Renal pelvis (tissue), 12 donors: Measurements from ENCODE around the gene MPZL3. TPM values are rescaled to one million over a fixed set of nuclear protein-coding genes. Genes with fewer than 3 reads are reported as not detected.

ENCODE experiments used
- DNase-seq: peaks from one replicate; pipeline ENCODE4 v3.0.0-alpha.2; 2013
- long read RNA-seq, 16 experiments: transcript quantifications; one replicate each; lab custom pipeline, GENCODE V29; 2026
- polyA plus RNA-seq, 3 donors: library from polyadenylated mRNA; unstranded; fragments of 120-200 nt; gene quantifications; one replicate each; pipeline ENCODE4 v1.2.1, GENCODE V29; 2013; ENCODE audit not compliant: insufficient read length in 3 of 3

Gene MPZL3
- 1 to 10 TPM; 4.5 to 7.6 (median 5.5) TPM for polyA plus RNA-seq
- long read RNA-seq, donor 1, partial matches to known transcripts = 0 of 1 reads
- long read RNA-seq, donor 1, other reads (novel, unspliced or antisense) = 0 of 1 reads
- long read RNA-seq, donor 2 = 0 reads
- long read RNA-seq, donor 3 = 0 reads
- long read RNA-seq, donor 4 = 0 reads
- long read RNA-seq, donor 5, partial matches to known transcripts = 0 of 1 reads
- long read RNA-seq, donor 5, other reads (novel, unspliced or antisense) = 0 of 1 reads
- long read RNA-seq, donor 6 = 0 reads
- long read RNA-seq, donor 7, partial matches to known transcripts = 0 of 1 reads
- long read RNA-seq, donor 7, other reads (novel, unspliced or antisense) = 0 of 1 reads
- long read RNA-seq, donor 8 = 0 reads
- long read RNA-seq, donor 9 = 0 reads
- long read RNA-seq, donor 10 = 0 reads
- long read RNA-seq, donor 11 = 0 reads
- long read RNA-seq, donor 12, partial matches to known transcripts = 0 of 1 reads
- long read RNA-seq, donor 12, other reads (novel, unspliced or antisense) = 0 of 1 reads
- long read RNA-seq, donor 13 = 0 reads
- long read RNA-seq, donor 14 = 0 reads
- long read RNA-seq, donor 15, partial matches to known transcripts = 0 of 2 reads
- long read RNA-seq, donor 15, other reads (novel, unspliced or antisense) = 0 of 2 reads
- long read RNA-seq, donor 16 = 0 reads

- peak; percentile 95 for DNase-seq
Observed at GRCh38 chr11:118251858-118252652, at the start of gene MPZL3. Gene MPZL3, minus strand, starts transcription at chr11:118252365. Its CDS starts 71 bp downstream, at chr11:118252294.

GRCh38 chr11:118301600-118302195 is 49.5 kb upstream of the MPZL3 start:
- DNase-seq = no peak

- DNase-seq = no peak
Observed at GRCh38 chr11:118295815-118296454, 43.8 kb upstream of the MPZL3 start.

- DNase-seq = no peak
Observed at GRCh38 chr11:118295199-118295598, 43.0 kb upstream of the MPZL3 start.

- DNase-seq = no peak
Observed at GRCh38 chr11:118294053-118294452, 41.9 kb upstream of the MPZL3 start.

- DNase-seq = no peak
Observed at GRCh38 chr11:118291477-118292135, 39.4 kb upstream of the MPZL3 start.

GRCh38 chr11:118290923-118291322 is 38.8 kb upstream of the MPZL3 start:
- no peak for DNase-seq

GRCh38 chr11:118289401-118289800 is 37.2 kb upstream of the MPZL3 start:
- DNase-seq = no peak

- no peak for DNase-seq
Observed at GRCh38 chr11:118287006-118287405, 34.8 kb upstream of the MPZL3 start.

GRCh38 chr11:118286545-118286944 is 34.4 kb upstream of the MPZL3 start:
- DNase-seq = no peak

GRCh38 chr11:118283756-118284350 is 31.7 kb upstream of the MPZL3 start:
- no peak for DNase-seq

GRCh38 chr11:118283037-118283636 is 31.0 kb upstream of the MPZL3 start:
- DNase-seq = no peak

GRCh38 chr11:118282606-118283005 is 30.4 kb upstream of the MPZL3 start:
- DNase-seq = no peak

GRCh38 chr11:118281284-118281683 is 29.1 kb upstream of the MPZL3 start:
- DNase-seq = no peak

- DNase-seq = no peak
Observed at GRCh38 chr11:118277312-118277711, 25.1 kb upstream of the MPZL3 start.

- no peak for DNase-seq
Observed at GRCh38 chr11:118276422-118276821, 24.3 kb upstream of the MPZL3 start.

GRCh38 chr11:118275176-118275575 is 23.0 kb upstream of the MPZL3 start:
- no peak for DNase-seq

GRCh38 chr11:118274186-118274585 is 22.0 kb upstream of the MPZL3 start:
- DNase-seq = no peak

- DNase-seq = no peak
Observed at GRCh38 chr11:118272001-118272400, 19.8 kb upstream of the MPZL3 start.

- no peak for DNase-seq
Observed at GRCh38 chr11:118267486-118267885, 15.3 kb upstream of the MPZL3 start.
